ENCODE data around the gene XIRP1.

Gene XIRP1

DNA sequence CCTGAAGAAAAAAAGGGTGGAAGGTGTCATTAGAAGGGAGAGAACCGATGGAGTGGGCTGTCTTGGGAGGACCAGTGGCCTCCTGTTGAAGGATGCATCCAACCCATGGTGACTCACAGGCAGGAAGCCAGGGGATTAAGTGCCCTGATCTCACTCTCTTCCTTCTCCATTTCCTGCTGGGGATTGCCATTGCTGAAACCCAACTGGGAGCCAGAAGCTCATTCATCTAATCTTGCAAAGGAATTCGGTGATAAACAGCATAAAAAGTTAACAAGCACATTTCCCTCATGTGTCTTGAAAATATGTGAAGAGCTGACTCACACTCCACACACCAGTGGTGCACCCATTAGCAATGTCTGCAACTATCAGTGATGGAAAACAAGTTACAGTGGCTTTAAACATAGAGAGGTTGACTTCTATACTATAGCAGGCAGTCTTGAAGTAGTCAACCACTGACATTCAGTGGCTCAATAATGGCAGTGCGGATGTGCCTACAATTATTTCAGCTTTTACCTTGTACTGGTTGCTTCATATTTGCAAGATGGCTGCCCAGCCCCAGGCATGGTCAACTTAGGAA is 26.2 kb downstream of the XIRP1 start:
- DNase-seq (ENCODE audit: low read depth in 2 of 2), result no peak

DNA sequence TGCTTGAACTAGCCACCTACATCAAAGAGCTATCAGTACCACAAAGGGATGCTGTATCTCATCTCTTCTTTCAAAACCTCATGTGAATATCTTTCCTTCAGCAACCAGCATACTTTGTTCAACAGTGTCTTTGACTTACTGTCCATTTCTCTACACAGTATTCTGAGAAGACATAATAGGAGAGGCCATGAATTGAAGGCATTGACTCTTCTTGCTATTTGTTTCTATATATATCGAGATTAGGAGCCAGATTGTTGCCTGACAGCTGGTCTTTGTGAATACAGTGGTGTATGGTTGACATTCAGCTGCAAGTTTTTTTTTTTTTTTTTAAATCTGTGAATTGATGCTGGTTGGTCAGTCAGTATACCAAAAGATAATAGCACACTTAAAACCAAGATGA is 26.9 kb downstream of the XIRP1 start:
- no peak for DNase-seq (ENCODE audit: low read depth in 2 of 2)

DNA sequence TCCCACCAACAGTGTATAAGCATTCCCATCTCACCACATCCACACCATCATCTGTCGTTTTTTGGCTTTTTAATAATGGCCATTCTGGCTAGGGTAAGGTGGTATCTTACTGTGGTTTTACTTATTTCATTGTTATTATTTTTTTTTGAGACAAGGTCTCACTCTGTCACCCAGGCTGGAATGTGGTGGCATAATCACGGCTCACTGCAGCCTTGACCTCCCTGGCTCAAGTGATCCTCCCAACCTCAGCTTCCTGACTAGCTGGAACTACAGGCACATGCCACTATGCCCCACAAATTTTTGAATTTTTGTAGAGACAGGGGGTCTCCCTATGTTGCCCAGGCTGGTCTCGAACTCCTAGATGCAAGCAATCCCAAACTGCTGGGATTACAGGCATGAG is 28.0 kb downstream of the XIRP1 start:
- no peak for DNase-seq (ENCODE audit: low read depth in 2 of 2)

DNA sequence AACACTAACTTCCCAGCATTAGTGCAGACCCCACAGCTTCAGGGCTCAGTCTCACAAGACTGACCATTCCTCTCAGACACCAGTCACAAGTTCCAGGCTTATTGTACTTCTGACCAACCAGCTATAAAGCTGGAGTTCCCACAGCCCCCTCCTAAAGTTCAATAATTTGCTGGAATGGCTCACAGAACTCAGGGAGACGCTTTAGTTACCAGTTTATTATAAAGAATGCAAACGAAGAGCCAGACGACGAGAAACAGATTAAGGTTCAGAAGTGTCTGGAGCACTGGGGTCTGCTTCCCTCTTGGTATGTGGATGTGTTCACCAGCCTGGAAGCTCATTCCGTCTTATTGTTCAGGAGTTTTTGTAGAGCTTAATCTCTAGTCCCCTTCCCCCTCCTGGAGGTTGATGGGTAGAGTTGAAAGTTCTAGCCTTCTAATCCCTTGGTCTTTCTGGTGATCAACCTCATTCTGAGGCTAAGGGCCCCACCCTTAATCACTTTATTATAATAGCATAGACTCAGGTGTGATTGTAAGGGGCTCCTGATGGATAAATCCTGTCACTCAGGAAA is 34.2 kb downstream of the XIRP1 start:
- DNase-seq (ENCODE audit: low read depth in 2 of 2), result no peak

DNA sequence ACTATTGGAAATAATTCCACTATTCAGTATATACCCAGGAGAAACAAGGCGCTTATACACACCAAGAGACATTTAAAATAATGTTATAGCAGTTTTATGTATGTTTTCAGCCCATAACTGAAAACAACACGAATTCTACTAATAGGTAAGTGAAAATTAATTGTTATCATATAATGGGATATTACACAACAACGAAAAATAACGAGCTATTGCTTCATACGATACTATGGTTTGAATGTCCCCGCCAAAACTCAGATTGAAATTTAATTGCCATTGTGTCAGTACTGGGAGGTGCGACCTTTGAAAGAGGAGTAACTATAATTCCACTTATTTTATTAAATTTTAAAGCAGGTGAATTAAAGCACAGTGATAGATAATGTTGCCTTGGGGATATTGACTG is 35.0 kb downstream of the XIRP1 start:
- DNase-seq (ENCODE audit: low read depth in 2 of 2), result no peak

DNA sequence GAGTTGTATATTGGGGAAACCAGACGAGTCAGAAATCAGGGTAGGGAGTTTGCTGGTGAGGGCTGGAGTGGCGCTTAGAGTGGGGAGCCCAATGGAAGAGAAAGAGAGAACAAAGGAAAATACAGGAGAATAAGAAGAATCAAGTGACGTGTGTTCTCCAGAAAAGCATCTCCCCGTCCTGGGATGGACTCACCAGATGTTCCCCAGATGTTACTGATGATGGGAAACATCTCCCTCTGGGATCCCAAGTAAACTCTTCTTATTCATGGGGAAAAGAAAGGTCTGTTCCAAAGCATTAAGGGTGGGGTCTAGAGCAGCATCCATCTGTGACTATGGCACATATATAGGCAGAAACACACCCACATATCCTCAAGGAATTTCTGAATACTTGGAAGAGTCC is 36.0 kb downstream of the XIRP1 start:
- DNase-seq (ENCODE audit: low read depth in 2 of 2), result no peak

DNA sequence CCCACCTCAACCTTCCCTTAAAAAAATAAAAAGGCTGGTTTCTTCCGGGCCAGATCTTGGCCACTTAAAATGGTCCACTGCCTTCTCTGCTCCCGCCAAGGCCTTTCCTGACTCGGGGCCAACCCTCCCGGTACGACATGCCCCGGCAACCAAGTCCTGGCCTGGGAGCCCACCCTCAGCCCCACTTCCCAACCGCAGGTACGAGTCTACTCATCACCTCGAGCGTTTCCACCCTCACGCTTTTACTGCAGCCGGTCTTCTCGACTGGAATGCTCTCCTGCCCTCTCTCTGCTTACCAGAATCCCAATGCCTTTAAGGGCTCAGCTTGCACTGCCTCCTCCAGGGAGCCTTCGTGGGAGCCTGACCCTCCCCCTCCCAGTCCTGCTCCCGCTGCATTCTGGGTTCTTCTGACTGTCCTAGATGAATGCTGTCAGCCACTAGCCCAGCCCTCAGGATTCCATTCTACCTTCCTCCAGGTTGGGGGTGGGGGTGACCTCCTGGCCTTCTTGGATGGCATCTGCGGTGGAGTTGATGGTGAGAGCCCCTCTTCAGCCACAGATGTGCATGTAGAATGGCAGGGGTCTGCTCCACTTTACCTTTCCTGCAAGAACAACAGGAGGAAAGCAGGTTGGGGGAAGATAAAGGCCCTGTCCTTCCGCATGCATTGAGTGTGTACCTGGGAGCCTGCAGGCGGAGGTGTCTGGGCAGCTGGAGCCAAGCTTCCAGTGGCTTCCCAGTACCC is 37.9 kb downstream of the XIRP1 start:
- no peak for DNase-seq (ENCODE audit: low read depth in 2 of 2)

DNA sequence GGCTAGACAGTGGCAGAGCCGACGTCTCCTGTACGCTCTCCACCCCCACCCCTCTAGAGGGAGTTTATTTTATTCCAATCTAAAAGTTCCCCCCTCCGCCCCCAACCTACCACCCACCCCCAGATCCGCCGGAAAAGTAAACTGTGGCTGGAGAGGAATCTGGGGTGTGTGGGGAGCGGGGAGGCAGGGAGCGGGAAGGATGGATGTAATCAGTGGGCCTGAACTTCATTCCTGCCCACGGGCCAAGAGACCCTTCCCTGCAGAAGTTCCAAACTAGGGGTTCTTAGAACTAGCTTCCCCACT is 38.5 kb downstream of the XIRP1 start:
- no peak for DNase-seq (ENCODE audit: low read depth in 2 of 2)

DNA sequence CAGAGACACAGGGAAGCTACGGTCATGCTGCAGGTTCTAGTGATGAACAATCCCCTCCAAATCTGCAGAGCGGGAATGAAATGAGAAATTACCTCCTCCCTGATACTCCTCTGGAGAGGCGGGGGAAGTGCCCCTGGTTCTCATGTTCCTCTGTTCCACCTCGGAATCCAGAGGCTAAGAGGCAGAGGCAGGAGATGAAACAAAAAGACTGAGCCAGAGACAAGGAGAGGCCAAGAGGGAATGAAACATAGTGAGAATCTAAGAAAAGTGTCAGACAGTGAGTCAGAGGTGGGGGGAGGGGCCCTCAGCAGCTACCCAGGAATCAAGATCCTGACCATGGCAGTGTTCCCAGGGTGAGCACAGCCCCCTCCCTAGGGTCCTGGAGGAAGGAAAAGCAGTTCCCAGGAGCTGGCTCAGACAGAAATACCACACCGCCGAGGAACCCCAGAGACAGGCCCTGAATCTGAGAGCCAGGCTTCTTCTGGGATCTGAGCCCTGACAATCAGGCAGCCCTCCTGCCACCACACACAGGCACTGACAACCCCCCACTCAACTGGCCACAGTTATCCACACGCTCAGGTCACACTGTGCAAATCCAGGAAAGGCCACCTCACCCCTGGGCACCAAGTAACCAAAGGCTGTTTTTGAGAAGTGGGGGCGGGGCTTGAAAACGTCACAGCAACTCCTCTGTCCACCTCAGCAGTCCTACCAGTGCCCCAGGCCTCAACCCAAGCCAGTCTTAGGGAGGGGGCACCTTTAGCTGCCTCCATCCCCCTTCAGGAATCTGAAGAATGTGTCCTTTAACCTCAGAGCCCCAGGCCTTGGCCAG is 41.4 kb downstream of the XIRP1 start:
- DNase-seq (ENCODE audit: low read depth in 2 of 2), result peak in 1 of 2 experiments; percentile 74

DNA sequence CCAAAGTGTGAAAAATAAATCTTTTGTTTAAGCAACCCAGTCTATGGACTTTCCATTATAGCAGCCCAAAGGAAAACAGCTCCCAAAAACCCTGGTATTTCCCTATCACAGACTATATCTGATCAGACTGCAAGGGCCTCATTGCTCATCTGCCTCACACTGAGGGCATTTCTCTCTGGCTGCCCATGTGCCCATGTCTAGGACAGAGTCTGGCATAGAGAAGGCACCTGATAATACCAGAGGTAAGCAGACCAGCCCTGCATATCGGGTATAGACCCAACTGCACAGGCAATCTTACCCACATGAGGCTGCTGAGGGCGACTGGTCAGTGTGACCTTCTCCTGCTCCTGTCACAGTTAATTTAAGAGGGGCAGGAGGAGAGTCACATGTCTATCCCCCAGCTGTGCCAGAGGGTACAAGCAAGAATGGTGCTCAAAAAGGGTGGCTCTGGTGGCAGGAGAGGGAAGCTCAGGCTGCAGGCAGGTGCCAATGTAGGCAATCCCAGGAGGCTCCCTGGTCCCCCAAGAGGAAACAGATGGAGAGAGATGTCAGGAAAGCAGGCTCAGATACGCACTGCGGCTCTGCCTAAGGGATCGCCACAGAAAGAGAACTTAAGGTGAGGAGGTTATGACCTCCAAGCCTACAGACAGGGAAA is 42.1 kb downstream of the XIRP1 start:
- DNase-seq (ENCODE audit: low read depth in 2 of 2), result no peak

DNA sequence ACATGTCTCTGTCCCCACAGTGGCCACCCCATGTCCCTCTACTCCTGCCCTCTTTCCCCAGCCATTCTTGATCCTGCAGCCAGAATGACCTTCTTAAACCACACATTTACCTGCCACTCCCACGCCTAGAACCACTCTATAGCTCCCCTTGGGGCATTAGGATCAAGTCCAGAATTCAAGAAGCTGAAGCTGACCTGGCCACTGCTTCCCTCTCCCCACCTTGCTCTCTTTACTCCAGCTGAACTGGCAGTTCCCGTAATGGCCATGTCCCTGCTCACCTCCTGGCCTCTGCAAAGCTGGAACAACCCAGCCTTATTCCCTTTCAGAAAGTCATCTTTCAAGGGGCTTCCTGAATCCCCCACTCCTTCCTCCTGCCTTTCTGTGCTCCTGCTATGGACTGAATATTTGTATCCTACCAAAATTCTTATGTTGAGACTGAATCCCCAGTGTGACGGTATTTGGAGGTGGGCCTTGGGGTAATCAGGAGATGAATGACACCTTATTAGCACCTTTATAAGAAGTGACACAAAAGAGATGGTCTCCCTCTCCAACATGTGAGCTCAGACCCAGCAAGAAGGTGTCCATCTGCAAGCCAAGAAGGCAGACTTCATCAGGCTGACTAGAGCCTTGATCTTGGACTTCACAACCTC is 42.8 kb downstream of the XIRP1 start:
- DNase-seq (ENCODE audit: low read depth in 2 of 2), result no peak

DNA sequence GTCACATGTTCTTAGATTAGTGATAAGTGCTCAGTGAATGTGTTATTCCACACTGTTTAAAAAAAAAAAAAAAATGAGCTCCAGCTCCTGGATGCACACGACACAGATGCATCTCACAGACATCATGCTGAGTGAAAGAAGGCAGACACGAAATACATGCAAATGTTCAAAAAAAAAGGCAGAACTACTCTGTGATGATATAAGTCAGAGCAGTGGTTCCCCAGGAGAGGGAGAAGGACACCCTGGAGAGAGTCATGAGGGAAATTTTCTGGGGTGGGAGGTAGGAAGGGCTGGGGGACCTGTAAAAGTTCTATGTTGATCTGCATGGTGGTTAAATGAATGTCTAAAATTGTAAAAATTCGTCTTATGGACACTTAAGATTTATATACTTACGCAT is 43.3 kb downstream of the XIRP1 start:
- DNase-seq (ENCODE audit: low read depth in 2 of 2), result no peak

DNA sequence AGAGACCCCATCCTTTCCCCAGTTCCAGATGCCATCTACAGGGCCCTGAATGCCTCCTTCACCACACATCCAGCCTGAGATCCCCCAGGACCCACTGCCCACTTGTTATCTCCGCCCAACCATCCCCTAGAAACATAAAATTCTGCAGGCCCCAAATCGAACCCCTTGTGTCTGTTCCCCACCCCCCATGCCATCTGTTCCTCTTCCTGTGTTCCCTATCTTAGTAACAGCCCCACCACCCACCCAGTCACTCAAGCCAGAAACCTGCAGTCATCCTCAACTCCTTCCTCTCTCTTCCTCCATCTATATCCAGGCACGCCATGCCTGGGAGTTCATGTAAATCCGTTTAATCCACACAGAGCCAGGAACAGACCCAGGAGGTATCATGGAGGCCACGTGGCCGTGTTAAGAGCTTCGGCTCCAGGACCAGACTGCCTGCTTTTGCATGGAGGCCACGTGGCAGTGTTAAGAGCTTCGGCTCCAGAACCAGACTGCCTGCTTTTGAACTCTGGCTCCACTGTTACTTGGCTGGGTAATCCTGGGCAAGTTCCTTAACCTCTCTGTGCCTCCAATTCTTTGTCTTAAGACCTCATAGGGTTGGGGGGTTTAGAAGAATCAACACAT is 43.8 kb downstream of the XIRP1 start:
- DNase-seq (ENCODE audit: low read depth in 2 of 2), result no peak

DNA sequence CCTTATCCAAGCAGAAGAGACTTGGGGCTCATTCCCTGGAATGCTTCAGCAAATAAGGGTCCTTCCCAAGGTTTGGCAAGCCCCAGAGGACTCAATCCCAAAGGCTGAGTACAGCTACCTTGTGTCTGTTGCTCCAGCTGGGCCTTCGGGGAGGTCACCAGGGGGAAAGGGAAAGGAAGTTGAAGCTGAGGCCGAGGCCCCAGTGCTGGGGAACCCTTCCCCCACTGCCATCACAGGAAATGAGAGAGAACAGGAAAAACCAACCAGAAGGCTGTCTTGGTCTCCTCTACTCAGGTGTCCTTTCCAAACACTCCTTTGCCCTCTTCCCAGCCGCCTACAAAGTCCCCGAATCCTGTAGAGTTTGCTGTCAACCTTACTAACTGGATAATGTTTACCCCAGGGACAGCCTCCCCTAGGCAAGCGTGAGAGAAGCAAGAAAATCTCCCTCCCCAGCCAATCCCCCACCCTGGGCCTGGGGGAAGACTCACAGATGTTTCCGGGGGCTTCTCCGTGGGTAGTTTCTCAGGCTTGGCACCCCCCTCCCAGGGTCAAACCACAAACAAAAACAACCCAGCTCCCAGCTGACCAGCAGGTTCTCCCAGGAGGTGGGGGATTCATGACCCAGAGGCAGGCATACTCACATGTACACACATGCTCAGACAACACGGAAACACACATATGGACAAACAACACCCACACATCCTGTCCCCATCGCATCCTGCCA is 44.5 kb downstream of the XIRP1 start:
- DNase-seq (ENCODE audit: low read depth in 2 of 2), result peak in 1 of 2 experiments; percentile 41

DNA sequence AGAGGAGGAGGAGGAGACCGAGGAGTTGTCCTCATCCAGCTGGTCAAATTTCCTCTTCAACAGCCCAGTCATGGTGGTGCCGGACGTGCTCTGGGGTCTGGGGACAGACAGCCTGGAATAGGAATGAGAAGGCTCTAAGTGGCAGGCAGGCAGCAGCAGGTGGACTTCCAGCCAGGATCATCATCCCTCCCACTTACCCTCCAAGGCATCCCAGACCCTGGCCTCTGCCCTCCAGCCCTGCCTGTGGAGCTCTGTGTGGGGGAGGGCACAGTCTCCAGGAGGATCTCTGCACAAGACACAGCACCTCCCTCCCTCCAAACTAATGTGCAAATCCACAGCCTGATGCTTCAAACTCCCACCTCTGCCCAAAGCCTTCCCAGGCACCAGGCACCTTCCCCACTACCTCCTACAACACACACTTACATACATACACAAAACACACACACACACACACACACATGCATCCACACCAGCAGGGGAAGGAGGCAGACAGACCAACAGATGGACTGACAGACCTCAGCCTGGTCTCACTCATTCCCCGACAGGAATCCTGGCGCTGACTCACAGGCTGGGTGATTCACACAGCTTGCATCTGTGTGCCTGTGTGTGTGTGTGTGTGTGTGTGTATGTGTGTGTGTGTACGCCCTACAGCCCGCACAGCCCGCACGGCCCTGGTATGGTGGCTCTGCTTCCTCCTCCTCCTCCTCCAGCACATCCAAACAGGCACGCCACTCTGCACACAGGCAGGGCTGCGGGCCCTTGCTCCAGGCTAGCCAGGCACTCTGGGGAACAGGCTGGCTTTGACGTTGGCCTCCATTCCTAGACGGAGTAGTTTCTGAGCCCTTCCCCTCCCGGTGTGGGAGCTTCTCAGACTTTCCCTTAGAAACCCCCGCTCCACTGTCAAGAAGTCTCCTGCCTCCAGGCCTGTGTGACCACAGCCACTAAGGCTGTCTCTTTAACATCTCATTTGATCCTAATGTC is 45.5 kb downstream of the XIRP1 start:
- DNase-seq (ENCODE audit: low read depth in 2 of 2), result peak; percentile 59 to 78

DNA sequence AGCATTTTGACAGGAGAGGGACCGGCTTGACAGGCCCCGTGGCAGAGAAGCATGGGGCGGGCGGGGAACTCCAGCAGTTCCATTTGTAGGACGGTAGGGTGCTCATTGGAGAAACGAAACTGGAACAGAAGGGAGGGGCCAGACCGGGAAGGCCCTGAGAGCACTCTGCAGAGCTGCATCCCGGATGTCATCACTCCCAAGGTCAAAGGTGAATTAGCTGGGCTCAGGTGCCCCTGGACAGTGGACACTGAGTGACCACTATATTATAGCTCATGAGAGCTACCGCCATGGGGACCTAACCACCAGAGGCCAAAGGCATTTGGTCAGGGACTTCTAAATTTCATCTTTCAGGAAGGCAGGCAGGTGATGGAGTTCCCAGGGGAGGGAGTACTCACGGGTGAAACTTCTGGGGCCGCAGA is 46.3 kb downstream of the XIRP1 start:
- no peak for DNase-seq (ENCODE audit: low read depth in 2 of 2)

DNA sequence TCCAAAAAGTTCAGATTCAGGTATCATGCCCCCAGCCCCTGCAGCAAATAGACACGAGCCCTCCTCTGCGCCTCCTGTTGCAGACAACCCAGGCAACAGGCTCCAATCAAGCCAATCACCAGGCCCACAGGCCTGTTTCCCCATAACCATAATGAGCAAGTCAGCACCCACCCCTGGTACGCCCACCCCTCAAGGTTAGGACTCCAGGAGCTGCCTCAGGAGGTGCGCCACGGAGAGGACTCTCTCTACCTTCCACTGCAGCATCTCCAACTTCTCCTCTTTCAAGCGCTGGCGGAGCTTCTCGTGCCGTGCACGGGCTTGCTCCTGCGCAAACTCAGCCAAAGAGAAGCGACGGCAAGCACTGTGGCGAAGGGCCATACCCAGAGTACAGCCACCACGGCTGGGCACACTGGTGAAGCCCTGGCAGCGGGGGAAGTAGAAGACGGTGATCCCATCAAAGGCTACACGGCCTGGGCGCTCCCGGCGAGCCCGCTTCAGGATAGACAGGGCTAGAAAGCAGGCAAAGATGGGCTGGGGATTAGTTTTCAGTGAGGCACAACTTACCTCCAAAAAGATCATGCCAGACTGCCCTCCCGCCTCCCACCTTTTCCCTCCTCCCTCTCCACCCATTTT is 47.5 kb downstream of the XIRP1 start:
- no peak for DNase-seq (ENCODE audit: low read depth in 2 of 2)

DNA sequence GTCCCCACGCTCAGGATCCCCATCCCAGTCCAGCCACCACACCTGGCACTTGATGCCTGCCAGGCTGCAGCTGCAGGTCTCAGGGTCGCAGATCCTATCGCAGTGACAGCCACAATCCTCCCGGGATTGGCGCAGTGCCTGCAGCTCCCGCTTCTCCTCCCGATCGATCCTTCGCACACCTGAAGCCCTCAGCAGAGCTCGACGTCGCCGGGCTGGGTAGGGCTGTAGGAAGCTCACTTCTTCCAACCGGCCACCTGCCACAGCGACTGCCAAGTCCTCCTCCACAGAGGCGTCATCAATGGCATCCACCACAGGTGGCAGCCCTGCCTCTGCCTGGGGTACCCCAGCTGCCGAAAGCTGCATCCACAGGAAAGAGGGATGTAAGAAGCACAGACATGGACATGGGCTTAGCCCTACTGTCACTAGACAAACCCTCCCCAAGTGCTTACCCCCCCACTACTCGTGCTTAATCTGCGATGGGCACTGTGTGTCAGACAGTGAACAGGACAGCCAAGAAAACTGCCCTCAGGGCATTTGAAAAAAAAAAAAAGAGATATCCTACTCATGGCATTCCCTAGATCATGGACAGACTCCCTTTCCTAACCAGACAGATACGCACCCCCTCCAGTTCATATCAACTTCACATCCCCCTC is 48.2 kb downstream of the XIRP1 start:
- DNase-seq (ENCODE audit: low read depth in 2 of 2), result no peak
